ENCODE data around the gene NUDCD3. TPM values are rescaled to one million over a fixed set of nuclear protein-coding genes. Genes with fewer than 3 reads are reported as not detected.

NUDCD3 gene
- total RNA-seq, 1 donor from 2014 or later, result 105 TPM

DNA sequence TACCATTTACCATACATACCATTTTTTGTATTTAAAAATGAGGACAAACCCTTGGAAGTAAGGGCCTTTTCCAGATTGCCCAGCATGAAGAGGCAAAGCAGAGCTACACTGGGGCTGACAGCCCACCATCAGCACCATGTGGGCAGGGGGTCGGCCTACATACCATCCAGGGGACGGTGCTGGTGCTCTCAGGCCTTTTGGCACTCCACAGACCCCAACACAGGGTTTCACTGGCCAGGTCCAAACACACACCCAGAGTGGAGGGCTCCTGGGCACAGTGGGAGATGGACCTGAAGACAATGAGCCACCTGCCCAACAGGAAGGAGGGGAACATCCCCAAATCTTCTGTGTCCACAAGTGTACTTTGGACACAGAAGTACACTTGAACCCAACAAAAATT lies 95.8 kb downstream of the NUDCD3 start:
- Mint-ChIP-seq H3K27ac (ENCODE audit: unreplicated experiment) (no peak overlapping the region), H3K27me3 (ENCODE audit: low read depth) (no peaks in the 10 kb centered on the region), H3K9me3 (ENCODE audit: low read depth) (no peaks in the 10 kb centered on the region), H3K4me1 (ENCODE audit: low read depth) (peaks cover 6% of the 10 kb centered on the region), H3K4me3 (ENCODE audit: unreplicated experiment) (no peak overlapping the region), H3K36me3 (ENCODE audit: low read depth) (peaks cover 20% of the 10 kb centered on the region)
- DNase-seq (ENCODE audit: low spot score), result no peak
- TF ChIP-seq, protein P1, sequence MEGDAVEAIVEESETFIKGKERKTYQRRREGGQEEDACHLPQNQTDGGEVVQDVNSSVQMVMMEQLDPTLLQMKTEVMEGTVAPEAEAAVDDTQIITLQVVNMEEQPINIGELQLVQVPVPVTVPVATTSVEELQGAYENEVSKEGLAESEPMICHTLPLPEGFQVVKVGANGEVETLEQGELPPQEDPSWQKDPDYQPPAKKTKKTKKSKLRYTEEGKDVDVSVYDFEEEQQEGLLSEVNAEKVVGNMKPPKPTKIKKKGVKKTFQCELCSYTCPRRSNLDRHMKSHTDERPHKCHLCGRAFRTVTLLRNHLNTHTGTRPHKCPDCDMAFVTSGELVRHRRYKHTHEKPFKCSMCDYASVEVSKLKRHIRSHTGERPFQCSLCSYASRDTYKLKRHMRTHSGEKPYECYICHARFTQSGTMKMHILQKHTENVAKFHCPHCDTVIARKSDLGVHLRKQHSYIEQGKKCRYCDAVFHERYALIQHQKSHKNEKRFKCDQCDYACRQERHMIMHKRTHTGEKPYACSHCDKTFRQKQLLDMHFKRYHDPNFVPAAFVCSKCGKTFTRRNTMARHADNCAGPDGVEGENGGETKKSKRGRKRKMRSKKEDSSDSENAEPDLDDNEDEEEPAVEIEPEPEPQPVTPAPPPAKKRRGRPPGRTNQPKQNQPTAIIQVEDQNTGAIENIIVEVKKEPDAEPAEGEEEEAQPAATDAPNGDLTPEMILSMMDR (IDR thresholded peaks at IDR 0.05), result no peak

DNA sequence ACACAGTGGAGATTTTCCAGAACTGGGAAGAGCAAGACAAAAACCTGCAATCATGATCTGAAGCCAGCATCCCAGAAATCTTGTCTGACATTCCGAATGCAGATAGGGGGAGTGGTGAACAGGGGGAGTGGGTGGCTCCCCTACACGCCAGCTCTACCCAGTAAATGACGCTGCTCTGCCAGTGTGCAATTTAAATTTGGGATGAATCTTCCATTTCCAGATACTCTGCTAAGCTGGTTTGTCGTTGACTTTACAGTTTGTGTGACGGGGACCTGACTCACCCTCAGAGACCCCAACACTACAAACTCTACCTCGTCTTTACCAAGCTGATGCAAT lies 96.4 kb downstream of the NUDCD3 start:
- no peak overlapping the region for H3K4me3 Mint-ChIP-seq (ENCODE audit: unreplicated experiment)
- H3K27ac Mint-ChIP-seq (ENCODE audit: unreplicated experiment), result no peak overlapping the region
- no peaks in the 10 kb centered on the region for H3K27me3 Mint-ChIP-seq (ENCODE audit: low read depth)
- TF ChIP-seq, protein P1 (IDR thresholded peaks at IDR 0.05), result no peak
- no peaks in the 10 kb centered on the region for H3K9me3 Mint-ChIP-seq (ENCODE audit: low read depth)
- no peak for DNase-seq (ENCODE audit: low spot score)
- peaks cover under 1% of the 10 kb centered on the region for H3K4me1 Mint-ChIP-seq (ENCODE audit: low read depth)
- H3K36me3 Mint-ChIP-seq (ENCODE audit: low read depth), result peaks cover 22% of the 10 kb centered on the region

DNA sequence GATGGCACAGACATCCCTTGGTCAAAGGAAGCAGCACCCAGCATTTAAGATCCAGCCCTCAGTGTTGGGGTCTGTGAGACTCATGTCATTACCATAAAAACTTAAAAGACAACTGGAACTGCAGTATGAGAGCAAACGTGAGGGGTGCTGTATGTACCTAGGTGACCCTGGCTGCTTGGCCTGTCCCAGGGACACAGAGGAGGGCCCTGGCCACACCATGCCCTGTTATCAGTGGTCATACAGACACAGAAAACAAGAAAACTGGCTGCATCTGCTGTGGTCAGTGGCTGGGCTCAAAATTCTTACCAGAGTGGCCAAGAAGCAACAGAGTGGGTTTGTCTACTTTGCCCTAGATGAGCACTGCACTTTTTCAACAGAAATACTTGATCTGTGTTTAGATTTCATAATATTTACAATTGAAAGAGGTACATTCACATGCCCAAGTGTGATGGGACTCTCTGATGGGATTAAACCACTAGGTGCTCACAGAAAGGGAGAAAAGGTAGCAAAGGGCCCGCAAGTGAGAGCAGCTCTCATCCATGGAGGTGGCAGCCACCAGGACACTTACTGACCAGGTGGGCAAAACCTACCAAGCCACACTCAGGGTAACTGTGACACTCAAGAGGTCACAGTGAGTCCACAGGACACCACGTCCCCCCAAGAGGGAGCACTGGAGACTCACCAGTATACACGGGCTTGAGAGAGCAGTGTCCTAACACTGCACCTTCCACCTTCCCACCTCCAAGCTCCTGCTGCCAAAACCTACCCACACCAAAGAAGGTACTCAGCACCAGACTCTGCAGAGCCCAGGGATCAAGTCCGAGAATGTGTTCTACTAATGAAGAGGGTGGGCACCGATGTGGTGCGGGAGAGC lies 97.0 kb downstream of the NUDCD3 start:
- TF ChIP-seq, protein P1 (IDR thresholded peaks at IDR 0.05), result no peak

DNA sequence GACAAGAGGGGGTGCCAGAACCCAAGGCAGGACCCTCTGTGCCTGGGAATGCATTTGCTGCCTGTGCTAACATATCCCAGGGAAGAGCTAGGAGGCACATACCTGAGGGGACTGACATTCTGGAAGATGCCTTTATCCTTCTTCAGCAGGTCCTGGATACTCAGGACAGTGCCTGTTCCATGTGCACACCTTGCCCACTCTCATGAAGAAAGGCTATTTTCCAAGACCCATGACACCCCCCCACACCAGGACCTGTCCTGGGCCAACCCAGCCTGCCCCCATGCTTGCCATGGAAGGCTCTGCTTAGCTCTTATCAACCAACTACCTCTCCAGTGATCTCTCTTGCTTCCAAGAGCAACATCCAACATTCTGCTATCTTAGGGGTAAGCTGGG lies 97.8 kb downstream of the NUDCD3 start:
- DNase-seq (ENCODE audit: low spot score), result no peak
- no peaks in the 10 kb centered on the region for H3K9me3 Mint-ChIP-seq (ENCODE audit: low read depth)
- H3K27ac Mint-ChIP-seq (ENCODE audit: unreplicated experiment), result no peak overlapping the region
- peaks cover 24% of the 10 kb centered on the region for H3K36me3 Mint-ChIP-seq (ENCODE audit: low read depth)
- TF ChIP-seq, protein P1 (IDR thresholded peaks at IDR 0.05), result no peak
- H3K27me3 Mint-ChIP-seq (ENCODE audit: low read depth), result no peaks in the 10 kb centered on the region
- no peaks in the 10 kb centered on the region for H3K4me1 Mint-ChIP-seq (ENCODE audit: low read depth)
- no peak overlapping the region for H3K4me3 Mint-ChIP-seq (ENCODE audit: unreplicated experiment)

More for the DNA sequence above, 97.0 kb downstream of the NUDCD3 start:
- no peak overlapping the region for H3K27ac Mint-ChIP-seq (ENCODE audit: unreplicated experiment)
- H3K9me3 Mint-ChIP-seq (ENCODE audit: low read depth), result no peaks in the 10 kb centered on the region
- no peaks in the 10 kb centered on the region for H3K4me1 Mint-ChIP-seq (ENCODE audit: low read depth)
- H3K4me3 Mint-ChIP-seq (ENCODE audit: unreplicated experiment), result no peak overlapping the region
- no peaks in the 10 kb centered on the region for H3K27me3 Mint-ChIP-seq (ENCODE audit: low read depth)
- peaks cover 19% of the 10 kb centered on the region for H3K36me3 Mint-ChIP-seq (ENCODE audit: low read depth)
- no peak for DNase-seq (ENCODE audit: low spot score)

DNA sequence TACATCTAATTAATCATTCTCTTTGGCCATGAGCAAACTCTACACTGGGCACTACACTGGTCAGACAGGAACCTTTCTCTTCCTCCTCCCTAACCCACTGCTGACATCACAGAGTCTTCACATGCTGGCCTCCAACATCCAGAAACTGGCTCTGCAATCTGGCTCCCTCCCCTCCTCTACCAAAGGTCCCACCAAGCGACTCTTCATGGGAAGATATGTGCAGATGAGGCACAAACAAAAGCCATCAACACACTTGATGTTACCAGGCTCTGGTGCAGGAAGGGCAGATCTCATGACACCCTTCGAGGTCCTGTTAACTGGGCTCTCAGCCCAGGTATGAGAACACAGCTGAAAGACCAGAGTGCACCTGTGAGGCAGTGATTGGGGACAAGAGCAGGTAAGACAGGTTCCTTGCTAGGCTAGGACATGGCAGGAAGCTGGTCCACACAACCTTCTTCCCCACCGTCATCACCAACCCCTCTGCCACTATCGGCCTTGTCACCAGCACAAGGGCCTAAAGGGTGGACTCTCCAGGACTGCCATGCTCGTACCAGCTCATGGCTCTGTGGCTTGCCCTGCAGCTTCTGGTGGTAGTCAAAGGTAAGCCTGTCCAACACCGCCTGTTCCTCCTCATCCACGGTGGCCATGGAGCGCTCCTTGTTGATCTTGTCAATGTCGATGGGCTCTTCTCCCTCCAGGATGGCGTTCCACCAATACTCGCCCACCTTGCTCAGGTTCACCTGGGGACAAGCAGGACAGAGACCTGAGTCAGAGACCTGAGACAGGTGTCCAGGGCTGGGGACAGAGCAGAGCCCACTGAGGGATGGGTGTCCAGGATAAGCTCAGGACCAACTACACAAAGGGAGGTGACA lies 98.5 kb downstream of the NUDCD3 start:
- no peaks in the 10 kb centered on the region for H3K9me3 Mint-ChIP-seq (ENCODE audit: low read depth)
- TF ChIP-seq, protein P1 (IDR thresholded peaks at IDR 0.05), result no peak
- H3K4me3 Mint-ChIP-seq (ENCODE audit: unreplicated experiment), result no peak overlapping the region
- no peak for DNase-seq (ENCODE audit: low spot score)
- peaks cover 27% of the 10 kb centered on the region for H3K36me3 Mint-ChIP-seq (ENCODE audit: low read depth)
- no peaks in the 10 kb centered on the region for H3K4me1 Mint-ChIP-seq (ENCODE audit: low read depth)
- no peaks in the 10 kb centered on the region for H3K27me3 Mint-ChIP-seq (ENCODE audit: low read depth)
- H3K27ac Mint-ChIP-seq (ENCODE audit: unreplicated experiment), result no peak overlapping the region

Data from chondrocyte (in vitro differentiated cells).